Mesendoderm (in vitro differentiated cells): ENCODE data around the gene RBM4B.

Experiments used
- DNase-seq: peaks from one replicate; pipeline ENCODE4 v3.0.0; 2013
- H2AK5ac ChIP-seq: 2 replicates; pipeline ENCODE4 v1.6.1; 2013; ENCODE audit warnings: low read length, inconsistent platforms
- H2BK120ac ChIP-seq: 2 replicates; pipeline ENCODE4 v1.6.1; 2013; ENCODE audit warnings: low read depth, mild to moderate bottlenecking, low read length, moderate library complexity, mixed read lengths
- H2BK15ac ChIP-seq: replicated peaks from 2 replicates; pipeline ENCODE4 v1.6.1; 2013; ENCODE audit warnings: low read depth, mild to moderate bottlenecking, moderate library complexity
- H2BK5ac ChIP-seq: 2 replicates; pipeline ENCODE4 v1.6.1; 2013; ENCODE audit warnings: low read length, inconsistent platforms
- H3K18ac ChIP-seq: 2 replicates; pipeline ENCODE4 v1.6.1; 2013; ENCODE audit warnings: mild to moderate bottlenecking, low read length, mixed read lengths
- H3K23ac ChIP-seq: one replicate; pipeline ENCODE4 v1.6.1; 2013; ENCODE audit warnings: low read length
- H3K27ac ChIP-seq: 2 replicates; pipeline ENCODE4 v1.5.1; 2013; ENCODE audit warnings: low read depth, mild to moderate bottlenecking, inconsistent platforms, low read length, moderate library complexity
- H3K27me3 ChIP-seq: 2 replicates; pipeline ENCODE4 v1.6.1; 2013; ENCODE audit warnings: low read length, control low read depth, mild to moderate bottlenecking, inconsistent platforms; ENCODE audit not compliant: insufficient read depth, poor library complexity
- H3K36me3 ChIP-seq: 2 replicates; pipeline ENCODE4 v1.6.1; 2013; ENCODE audit warnings: low read length, inconsistent platforms; ENCODE audit not compliant: control insufficient read depth, insufficient read depth
- H3K4ac ChIP-seq: one replicate; pipeline ENCODE4 v1.6.1; 2013; ENCODE audit warnings: low read depth, mild to moderate bottlenecking, low read length, moderate library complexity
- H3K4me1 ChIP-seq: 2 replicates; pipeline ENCODE4 v1.6.1; 2013; ENCODE audit warnings: low read depth, low read length, inconsistent platforms; ENCODE audit not compliant: control insufficient read depth
- H3K4me2 ChIP-seq: 2 replicates; pipeline ENCODE4 v1.6.1; 2013; ENCODE audit warnings: low read length
- H3K4me3 ChIP-seq: 2 replicates; pipeline ENCODE4 v1.5.1; 2013; ENCODE audit warnings: mild to moderate bottlenecking, low read length
- H3K56ac ChIP-seq: one replicate; pipeline ENCODE4 v1.6.1; 2013; ENCODE audit warnings: low read length
- H3K79me1 ChIP-seq: 2 replicates; pipeline ENCODE4 v1.6.1; 2013; ENCODE audit warnings: low read length, inconsistent platforms
- H3K79me2 ChIP-seq: 2 replicates; pipeline ENCODE4 v1.6.1; 2013; ENCODE audit warnings: mild to moderate bottlenecking, low read length; ENCODE audit not compliant: control insufficient read depth, insufficient read depth
- H3K9ac ChIP-seq: 2 replicates; pipeline ENCODE4 v1.6.1; 2013; ENCODE audit warnings: low read length, inconsistent platforms
- H4K5ac ChIP-seq: one replicate; pipeline ENCODE4 v1.6.1; 2013; ENCODE audit warnings: low read length
- H4K8ac ChIP-seq: one replicate; pipeline ENCODE4 v1.6.1; 2013; ENCODE audit warnings: low read depth, mild to moderate bottlenecking, control low read depth, low read length, moderate library complexity
- WGBS: extraction: QIAGEN DNeasy Blood & Tissue Kit; methylation state at CpG from one replicate; pipeline ENCODE4 v1.1.7; 2013; ENCODE audit warnings: low lambda C conversion rate, missing lambda C conversion rate; ENCODE audit not compliant: insufficient coverage; ENCODE audit errors: extremely low coverage; 5-methylcytosine and 5-hydroxymethylcytosine counted together

Gene RBM4B

DNA sequence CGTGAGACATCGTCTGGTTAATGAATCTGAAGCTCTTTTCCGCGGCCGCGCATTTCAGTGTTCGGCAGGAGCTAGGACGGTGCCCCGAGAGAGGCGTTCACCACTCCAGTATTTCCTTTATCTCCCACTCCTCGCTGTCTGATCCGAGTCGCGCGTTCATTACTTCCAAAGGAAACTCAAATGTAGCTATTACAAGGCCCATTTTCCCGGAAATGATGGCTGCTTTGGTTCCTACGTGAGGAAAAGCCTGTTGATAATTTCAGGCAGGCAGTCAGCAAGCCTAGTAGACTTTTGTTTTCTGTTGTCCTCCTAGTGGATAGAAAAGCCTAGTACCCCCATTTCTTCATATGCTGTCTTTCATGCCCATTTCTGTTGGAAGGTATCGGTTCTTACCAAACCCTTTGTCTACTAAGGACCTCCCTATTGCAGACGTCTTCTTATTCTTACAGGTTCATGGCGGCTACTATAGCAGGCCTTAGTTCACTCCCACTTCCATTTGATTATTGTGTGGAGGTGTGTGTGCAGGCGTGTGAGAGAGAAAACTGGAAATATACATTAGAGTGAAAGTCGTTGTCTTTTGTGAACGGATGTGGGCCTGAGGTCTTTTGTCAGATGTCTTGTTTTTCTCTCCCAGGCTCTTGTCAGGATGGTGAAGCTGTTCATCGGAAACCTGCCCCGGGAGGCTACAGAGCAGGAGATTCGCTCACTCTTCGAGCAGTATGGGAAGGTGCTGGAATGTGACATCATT is 38.4 kb downstream of the RBM4B start:
- H3K27me3 ChIP-seq: no peaks in the 10 kb centered on the region
- H2AK5ac ChIP-seq: no peak overlapping the region
- H4K5ac ChIP-seq: no peak overlapping the region
- peak overlapping the region; percentile 95 for H3K4me3 ChIP-seq
- peak overlapping the region; percentile 88 for H3K27ac ChIP-seq
- peaks cover 5% of the 10 kb centered on the region for H3K36me3 ChIP-seq
- DNase-seq: peak; percentile 57
- peak overlapping the region; percentile 89 for H3K4me2 ChIP-seq
- H3K4me1 ChIP-seq: peaks cover 5% of the 10 kb centered on the region
- peak overlapping the region; percentile 4 for H2BK120ac ChIP-seq
- H2BK5ac ChIP-seq: no peak overlapping the region
- H3K79me2 ChIP-seq: peaks cover 67% of the 10 kb centered on the region
- H3K18ac ChIP-seq: peak overlapping the region; percentile 35
- H4K8ac ChIP-seq: no peak overlapping the region
- peak overlapping the region; percentile 39 for H3K4ac ChIP-seq
- peak overlapping the region; percentile 12 for H3K23ac ChIP-seq
- H3K56ac ChIP-seq: peak overlapping the region; percentile 99
- peak overlapping the region; percentile 97 for H3K9ac ChIP-seq
- H3K79me1 ChIP-seq: peaks cover 1% of the 10 kb centered on the region
- WGBS: no CpG with 5 or more reads among the region's 27 CpGs
- H2BK15ac ChIP-seq: no peak overlapping the region

DNA sequence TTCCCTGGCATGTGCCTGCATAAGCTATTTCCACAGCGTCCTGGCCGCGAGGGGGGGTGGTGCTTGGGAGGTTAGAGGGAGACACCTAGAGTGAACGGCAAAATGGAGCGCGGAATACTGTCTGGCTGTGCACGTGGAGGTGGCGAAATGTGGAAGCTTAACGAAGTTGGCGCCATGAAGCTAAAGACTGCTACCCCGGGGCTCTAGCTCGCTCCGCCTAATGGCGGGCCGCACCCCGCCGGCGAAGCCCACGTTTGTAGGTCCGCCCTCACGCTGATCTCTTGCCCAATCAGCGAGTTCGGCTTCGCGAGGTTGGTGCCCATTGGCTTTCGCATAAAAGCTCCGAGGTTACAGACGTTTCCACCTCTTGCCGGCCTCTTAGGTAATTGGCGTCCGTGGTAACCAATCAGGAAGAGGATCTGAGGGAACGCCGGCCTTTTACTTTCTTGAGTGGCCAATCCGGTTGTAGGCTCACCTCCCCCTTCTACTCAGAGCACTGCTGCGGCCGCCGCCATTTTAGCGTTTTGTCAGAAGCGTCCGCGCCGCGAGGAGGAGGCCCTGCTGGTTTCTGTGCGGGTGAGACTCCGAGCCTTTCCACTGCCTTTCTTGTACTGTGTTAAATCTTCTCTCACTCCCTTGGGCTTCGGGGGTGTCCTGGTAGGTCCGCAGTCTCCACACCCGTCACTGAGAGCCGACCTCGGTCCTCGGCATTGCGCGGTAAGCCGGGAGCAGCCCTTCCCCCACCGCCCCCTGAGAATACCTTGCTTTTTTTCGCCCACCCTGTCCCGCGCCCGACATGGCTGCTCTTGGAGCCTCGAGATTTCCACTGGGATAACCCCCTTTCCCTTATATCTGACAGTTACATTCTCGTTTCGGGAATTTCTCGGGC is 39.3 kb downstream of the RBM4B start, which contains the start of gene RBM4:
Gene RBM4, plus strand, starts transcription at position 527 of the 889 bp plus-strand sequence. CDS start 1,009 bp downstream, outside the sequence.
- H4K5ac ChIP-seq: no peak within 1 kb of the TSS
- peak within 1 kb of the TSS; percentile 88 for H3K27ac ChIP-seq
- peak within 1 kb of the TSS; percentile 92 for H2BK5ac ChIP-seq
- no peak within 1 kb of the TSS for H2BK15ac ChIP-seq
- H3K4me2 ChIP-seq: peak within 1 kb of the TSS; percentile 89
- H3K9ac ChIP-seq: peak within 1 kb of the TSS; percentile 97
- peaks cover 5% of the 10 kb centered on the region for H3K4me1 ChIP-seq
- no CpG with 5 or more reads among the region's 63 CpGs for WGBS
- peak within 1 kb of the TSS; percentile 94 for H4K8ac ChIP-seq
- H3K79me2 ChIP-seq: peaks cover 61% of the 10 kb centered on the region
- H3K79me1 ChIP-seq: peaks cover 1% of the 10 kb centered on the region
- peak within 1 kb of the TSS; percentile 95 for H3K4me3 ChIP-seq
- peak; percentile 100 for DNase-seq
- H3K4ac ChIP-seq: peak within 1 kb of the TSS; percentile 39
- peaks cover 4% of the 10 kb centered on the region for H3K36me3 ChIP-seq
- H3K23ac ChIP-seq: peak within 1 kb of the TSS; percentile 99
- H3K18ac ChIP-seq: peak within 1 kb of the TSS; percentile 35
- H3K56ac ChIP-seq: peak within 1 kb of the TSS; percentile 99
- peak within 1 kb of the TSS; percentile 52 for H2AK5ac ChIP-seq
- H2BK120ac ChIP-seq: peak within 1 kb of the TSS; percentile 4
- H3K27me3 ChIP-seq: no peaks in the 10 kb centered on the region

DNA sequence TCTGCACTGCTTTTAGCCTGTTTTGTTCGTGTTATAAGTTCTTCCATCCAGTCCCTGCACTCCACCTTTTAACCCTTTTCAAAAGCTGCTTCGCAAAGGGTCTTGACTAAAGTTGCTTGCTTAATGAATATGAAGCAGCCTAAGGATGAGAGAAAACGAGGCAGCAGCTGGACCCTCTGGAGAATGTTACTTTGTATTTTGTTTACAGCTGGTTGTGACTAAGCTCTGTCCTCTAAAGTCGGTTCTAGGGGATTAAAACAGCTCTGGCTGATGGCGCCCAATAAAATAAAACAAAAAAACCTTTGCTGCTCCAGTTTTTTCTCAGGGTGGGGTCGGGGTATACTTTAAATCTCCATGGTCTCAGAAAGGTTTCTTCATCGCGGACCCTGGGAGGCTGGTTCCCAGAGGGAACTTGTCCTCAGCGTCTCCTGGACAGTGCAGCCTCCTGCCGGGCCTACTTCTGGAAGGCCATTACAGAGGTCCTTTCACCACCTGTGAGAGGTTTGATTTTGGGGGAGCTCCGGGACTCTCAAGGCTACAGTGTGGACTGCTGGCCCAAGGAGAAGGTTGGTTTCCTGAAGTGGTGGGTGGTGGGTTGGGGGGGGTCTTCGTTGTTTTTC is 40.0 kb downstream of the RBM4B start:
- Histone ChIP-seq H3K4me2 (peak overlapping the region; percentile 66), H3K27ac (peak overlapping the region; percentile 69), H3K27me3 (no peaks in the 10 kb centered on the region), H2BK15ac (no peak overlapping the region), H3K4ac (no peak overlapping the region), H3K4me1 (peaks cover 5% of the 10 kb centered on the region), H3K23ac (peak overlapping the region; percentile 29), H4K5ac (no peak overlapping the region), H4K8ac (peak overlapping the region; percentile 94), H3K56ac (peak overlapping the region; percentile 92), H2AK5ac (no peak overlapping the region), H3K36me3 (peaks cover 2% of the 10 kb centered on the region), H3K79me1 (peaks cover 1% of the 10 kb centered on the region), H3K4me3 (no peak overlapping the region), H3K9ac (peak overlapping the region; percentile 88), H3K79me2 (peaks cover 55% of the 10 kb centered on the region), H2BK120ac (no peak overlapping the region), H2BK5ac (no peak overlapping the region), H3K18ac (peak overlapping the region; percentile 21)
- DNase-seq: no peak
- WGBS: no CpG with 5 or more reads among the region's 12 CpGs

DNA sequence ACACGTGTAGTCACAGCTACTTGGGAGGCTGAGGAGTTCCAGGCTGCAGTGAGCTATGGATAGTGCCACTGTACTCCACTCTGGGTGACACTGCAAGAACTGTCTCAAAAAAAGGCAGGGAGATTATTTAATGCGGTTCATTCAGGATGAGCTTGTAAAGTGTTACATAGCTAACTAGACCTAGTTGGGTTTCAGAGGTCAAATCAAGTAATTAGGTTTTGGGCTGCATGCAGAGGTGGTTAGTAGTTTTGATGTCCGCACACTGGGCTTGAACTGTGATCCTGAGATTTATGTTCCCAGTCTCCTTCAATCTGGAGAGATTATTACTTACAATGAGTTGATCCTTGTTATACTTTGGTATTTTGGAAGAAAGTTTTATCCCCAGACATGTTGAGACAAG is 41.3 kb downstream of the RBM4B start:
- Histone ChIP-seq H3K9ac (no peak overlapping the region), H3K18ac (no peak overlapping the region), H3K27ac (no peak overlapping the region), H3K79me1 (peaks cover 6% of the 10 kb centered on the region), H4K8ac (no peak overlapping the region), H3K23ac (no peak overlapping the region), H4K5ac (no peak overlapping the region), H2BK15ac (no peak overlapping the region), H2BK120ac (no peak overlapping the region), H3K27me3 (no peaks in the 10 kb centered on the region), H3K4me1 (peaks cover 5% of the 10 kb centered on the region), H3K4me2 (no peak overlapping the region), H3K56ac (no peak overlapping the region), H3K36me3 (peaks cover 7% of the 10 kb centered on the region), H3K4ac (no peak overlapping the region), H2AK5ac (no peak overlapping the region), H3K4me3 (no peak overlapping the region), H3K79me2 (peaks cover 50% of the 10 kb centered on the region), H2BK5ac (no peak overlapping the region)
- no CpG with 5 or more reads among the region's 3 CpGs for WGBS
- no peak for DNase-seq

GRCh38 chr11:66632952-66633351 is 44.7 kb downstream of the RBM4B start:
- peaks cover 45% of the 10 kb centered on the region for H3K79me2 ChIP-seq
- no peak overlapping the region for H4K8ac ChIP-seq
- H4K5ac ChIP-seq: no peak overlapping the region
- no peaks in the 10 kb centered on the region for H3K27me3 ChIP-seq
- no peak overlapping the region for H2BK5ac ChIP-seq
- peaks cover 12% of the 10 kb centered on the region for H3K36me3 ChIP-seq
- H2AK5ac ChIP-seq: no peak overlapping the region
- H3K56ac ChIP-seq: no peak overlapping the region
- H3K4ac ChIP-seq: no peak overlapping the region
- H3K18ac ChIP-seq: no peak overlapping the region
- no peak overlapping the region for H2BK15ac ChIP-seq
- no peak overlapping the region for H3K4me2 ChIP-seq
- peaks cover 2% of the 10 kb centered on the region for H3K4me1 ChIP-seq
- H3K9ac ChIP-seq: no peak overlapping the region
- WGBS: no CpG with 5 or more reads among the region's 2 CpGs
- H3K79me1 ChIP-seq: peaks cover 14% of the 10 kb centered on the region
- H3K4me3 ChIP-seq: no peak overlapping the region
- no peak overlapping the region for H3K23ac ChIP-seq
- no peak for DNase-seq
- H2BK120ac ChIP-seq: no peak overlapping the region
- H3K27ac ChIP-seq: no peak overlapping the region
